Muscle of arm (tissue), 12 donors: ENCODE results near the gene EHD3. TPM values are rescaled to one million over a fixed set of nuclear protein-coding genes. Genes with fewer than 3 reads are reported as not detected.

Source experiments
- DNase-seq: peaks from one replicate; pipeline ENCODE4 v3.0.0-alpha.2; 2013
- polyA plus RNA-seq, 12 donors: library from polyadenylated mRNA; unstranded; fragments of 120-200 nt; gene quantifications; one replicate each; pipeline ENCODE4 v1.2.1, GENCODE V29; 2013; ENCODE audit not compliant: insufficient read length in 12 of 12

Gene EHD3
- polyA plus RNA-seq, 12 donors: 3.4 to 5.1 (median 4.2) TPM; not detected in 1

DNA sequence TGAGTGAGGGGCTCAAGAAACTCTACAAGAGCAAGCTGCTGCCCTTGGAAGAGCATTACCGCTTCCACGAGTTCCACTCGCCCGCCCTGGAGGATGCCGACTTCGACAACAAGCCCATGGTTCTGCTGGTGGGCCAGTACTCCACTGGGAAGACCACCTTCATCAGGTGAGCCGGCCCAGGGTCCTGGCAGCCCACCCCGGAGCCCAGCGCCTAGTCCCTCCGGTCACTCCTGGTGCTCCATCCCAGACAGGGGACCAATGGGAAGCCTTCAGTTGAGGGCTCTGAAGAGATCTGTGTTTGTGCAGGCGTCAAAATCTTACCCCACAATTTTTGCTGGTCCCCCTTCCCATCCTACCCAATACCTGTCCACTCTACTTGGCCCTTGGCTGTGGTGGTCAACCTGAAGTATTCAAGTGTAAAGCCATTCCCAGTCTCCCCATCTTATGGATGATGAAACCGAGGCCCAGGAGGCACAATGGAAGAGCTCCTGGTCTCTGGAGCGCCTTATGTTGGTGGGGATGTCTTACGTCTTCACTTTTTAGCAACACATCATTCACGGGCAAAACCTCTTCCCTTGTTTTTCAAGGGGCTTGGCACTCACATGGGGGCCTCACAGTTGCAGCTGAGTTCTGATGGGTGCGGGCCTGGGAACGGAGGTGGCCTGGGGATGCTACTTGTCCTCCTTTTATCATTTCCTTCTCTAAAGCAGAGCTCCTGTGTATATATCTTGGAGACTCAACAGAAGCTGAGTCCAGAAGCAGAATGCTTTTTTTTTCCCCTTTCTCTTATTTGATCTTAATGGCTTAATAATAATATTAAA is 941 bp downstream of the EHD3 start:
- DNase-seq: no peak

DNA sequence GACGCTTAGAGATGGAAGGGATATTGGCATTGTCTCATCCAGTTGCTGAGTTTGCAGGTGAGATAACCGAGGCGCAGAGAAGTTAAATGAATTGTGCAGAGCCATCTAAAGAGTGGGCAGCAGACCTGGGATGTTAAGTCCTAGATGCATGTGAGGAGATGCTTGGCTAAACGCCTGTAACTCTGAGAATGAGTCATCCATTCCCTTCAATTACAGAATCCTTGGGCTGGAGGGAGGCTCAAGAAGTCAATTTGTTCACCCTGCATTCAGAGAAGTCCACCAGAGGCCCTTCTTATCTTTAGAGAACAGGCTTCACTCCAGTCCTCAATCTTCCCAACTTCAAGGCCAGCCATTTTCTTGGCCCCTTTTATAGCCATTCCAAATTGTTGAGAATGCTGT is 1.6 kb downstream of the EHD3 start:
- peak; percentile 31 for DNase-seq

DNA sequence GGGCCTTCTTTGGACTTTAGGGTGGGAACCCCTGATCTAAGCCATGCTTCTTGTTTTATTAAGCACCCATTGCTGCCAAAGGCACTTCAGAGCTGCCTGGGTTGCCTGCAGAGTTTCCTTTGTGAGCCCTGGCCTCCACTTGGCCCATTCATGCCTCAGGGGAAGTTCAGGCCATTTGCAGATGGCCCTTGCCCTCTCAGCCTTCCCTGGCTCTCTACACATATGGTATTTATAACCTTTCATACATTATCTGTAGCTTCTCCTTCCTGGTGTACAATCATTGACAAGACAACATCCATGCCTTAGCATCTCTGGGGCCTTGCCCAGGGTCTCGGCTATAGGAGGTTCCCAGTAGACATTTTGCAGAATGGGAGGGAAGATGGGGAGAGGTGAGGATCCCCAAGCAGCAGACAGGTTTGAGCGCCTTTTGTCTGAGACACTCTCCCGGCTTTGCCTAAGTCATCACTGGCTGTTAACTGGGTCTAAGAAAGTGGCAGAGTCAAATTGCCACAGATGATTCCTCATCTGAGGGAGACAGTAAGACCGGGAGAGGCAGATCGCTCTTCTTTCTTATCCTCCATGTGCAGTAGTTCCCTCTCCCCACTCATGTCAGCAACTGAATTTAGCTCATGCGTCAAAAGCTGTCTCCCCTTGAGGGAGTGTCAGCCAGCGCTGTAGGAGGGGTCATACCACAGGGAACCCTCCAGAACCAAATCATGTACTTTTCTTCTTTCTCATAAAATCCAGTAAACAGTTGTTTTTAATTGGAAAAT is 2.7 kb downstream of the EHD3 start:
- DNase-seq: no peak

DNA sequence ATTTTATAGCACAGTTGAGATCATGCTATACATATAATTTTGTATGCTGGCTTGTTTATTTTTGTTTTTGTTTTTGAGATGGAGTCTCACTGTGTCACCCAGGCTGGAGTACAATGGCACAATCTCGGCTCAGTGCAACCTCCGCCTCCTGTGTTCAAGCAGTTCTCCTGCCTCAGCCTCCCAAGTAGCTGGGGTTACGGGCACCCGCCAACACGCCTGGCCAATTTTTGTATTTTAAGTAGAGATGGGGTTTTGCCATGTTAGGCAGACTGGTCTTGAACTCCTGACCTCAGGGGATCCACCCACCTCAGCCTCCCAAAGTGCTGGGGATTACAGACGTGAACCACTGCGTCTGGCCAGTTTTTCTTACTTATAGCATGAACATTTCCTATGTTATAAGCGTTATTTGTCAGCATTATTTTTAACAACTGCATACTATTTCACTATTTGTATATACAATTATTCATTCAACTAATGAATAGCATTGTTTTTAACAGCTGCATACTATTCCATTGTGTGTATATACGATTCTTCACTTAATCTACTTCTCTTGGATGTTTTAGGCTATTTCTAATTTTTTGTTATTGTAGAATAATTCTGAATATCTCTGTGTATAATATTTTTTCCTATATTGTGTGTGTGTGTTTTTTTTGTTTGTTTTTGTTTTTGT is 3.5 kb downstream of the EHD3 start:
- no peak for DNase-seq

DNA sequence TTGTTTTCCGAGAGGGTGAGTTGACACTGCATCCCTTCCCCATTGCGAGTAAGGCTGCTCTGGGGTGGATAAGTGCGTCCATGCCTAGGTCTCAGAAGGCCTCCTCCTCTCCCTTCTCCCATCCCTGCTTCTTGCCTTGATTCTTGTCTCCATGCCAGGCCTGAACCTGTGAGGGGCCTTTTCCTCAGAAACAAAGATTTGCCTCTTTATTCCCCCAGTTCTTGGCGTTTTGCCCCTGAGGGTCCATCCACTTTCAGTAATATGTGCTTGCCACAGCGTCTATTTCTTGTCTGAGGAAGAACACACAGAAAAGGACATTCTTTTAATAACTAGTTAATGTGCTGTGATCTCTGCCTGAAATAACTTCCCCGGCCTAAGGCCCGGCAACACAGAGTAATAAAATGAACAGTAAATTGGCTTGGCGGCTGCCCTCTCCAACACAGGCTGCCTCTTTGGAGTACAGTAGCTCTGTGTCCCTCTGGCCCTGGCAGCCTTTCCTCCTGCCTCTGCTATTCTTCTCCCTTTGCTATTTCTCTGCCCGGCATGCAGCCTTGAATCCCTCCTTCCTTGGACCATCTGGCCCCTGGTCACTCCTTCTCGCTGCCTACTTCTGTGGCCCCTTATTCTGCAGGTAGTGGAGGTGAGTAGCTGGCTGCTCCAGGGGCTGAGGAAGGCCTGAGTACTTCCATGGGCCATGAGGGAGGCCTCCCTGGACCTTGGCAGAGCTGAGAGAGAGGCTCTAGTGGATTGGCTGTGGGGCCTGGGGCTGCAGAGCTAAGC is 4.4 kb downstream of the EHD3 start:
- DNase-seq: no peak

DNA sequence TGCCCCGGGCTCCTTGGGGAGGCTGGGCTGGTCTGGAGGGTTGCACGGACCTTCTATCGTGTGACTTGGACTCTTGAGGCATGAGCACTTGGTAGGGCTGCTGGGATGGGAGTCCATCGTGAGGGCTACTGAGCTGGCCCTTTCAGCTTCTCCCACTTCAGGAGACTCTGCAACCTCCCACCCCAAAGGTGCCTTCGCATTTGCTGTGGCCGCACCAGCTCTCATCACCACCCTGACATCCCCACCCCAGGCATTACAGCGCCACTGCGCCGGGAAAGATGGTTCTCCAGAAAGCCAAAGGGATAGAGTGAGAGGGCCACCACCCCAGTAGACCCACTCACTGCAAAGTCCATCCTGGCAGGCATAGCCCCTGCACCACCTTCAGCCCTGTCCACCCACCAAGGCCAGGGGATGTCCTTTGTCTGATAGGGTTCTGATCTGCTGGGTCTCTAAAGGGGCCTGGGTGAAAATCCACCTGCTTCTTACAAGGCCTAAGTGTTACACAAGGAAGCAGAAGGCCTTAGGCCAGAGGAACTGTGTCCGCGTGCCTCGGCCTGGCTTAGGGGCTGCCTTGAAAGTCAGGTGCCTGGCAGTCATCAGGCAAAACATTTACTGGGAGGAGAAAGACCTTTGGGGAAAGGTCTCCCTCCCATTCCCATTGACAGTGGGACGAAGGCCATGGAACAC is 5.1 kb downstream of the EHD3 start:
- no peak for DNase-seq

DNA sequence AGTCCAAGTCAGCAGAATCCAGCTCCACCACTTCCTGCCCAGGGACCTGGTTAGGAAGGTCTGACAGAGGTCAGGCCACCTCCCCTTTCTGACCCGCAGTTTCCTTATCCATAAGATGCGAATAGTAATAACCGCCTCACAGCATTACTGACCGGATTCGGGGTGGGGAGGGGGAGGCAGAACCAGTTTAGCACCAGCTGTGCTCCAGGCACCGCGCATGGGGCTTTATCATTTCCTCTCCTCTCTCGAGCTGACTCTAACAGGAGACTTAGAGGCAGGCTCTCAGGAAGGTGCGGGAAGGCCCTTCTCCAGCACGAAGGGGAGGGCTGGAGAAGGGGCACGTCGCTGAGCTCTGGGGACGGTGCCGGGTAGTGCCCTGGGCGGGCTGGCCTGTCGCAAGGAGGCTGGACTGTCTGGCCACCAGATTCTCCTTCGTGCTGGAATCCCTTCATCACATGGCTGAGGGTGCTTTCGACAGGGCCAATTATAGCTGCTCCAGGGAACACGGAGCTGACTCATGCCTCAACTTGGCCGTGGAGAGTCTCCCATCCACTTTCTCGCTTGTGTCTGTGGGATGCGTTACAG is 5.7 kb downstream of the EHD3 start:
- peak; percentile 37 for DNase-seq

DNA sequence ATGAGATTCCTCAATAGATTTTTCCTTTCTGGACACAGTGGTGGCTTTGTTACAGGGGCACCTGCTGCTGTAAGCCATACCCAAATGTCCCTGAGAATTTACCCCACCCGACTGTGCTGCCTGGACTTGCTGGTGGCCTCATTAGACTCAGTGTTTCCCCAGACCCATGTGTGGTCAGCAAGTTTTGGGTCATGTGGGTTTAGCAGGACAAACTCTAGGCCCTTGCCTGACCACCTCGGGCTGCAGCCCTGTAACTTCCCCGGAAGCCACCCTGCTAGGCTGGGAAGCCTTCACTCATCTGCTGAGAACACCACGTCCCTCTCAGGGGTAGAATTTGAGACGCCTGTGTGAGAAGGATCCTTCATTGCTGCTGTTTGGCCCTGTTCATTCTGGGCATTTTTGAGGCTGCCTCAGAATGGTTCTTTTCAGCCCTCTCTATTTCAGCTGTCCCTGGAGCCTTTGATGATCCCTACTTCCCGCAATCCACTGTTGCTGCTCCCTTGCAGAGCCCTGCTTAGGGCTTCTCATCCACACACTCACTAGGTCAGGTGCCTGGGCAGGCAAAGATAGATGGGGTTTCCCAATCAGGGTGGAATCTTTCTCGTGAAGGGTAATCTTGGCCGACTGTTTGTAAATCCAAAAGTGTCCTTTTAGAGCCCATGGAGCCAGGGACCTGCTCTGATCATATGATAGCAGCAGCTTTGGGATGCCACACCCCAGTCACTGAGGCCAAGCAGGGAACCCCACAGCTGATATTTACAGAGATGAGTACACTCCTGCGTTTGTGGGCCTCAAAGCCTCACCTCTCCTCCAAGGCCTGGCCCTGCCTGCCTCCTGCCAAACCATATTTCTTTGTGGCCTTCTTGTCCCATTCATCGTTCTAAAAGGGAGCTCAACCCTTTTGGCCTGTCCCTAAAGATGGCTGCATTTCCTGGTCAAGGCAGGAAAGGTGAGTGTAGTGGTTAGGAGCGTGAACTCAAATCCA is 6.7 kb downstream of the EHD3 start:
- DNase-seq: no peak

DNA sequence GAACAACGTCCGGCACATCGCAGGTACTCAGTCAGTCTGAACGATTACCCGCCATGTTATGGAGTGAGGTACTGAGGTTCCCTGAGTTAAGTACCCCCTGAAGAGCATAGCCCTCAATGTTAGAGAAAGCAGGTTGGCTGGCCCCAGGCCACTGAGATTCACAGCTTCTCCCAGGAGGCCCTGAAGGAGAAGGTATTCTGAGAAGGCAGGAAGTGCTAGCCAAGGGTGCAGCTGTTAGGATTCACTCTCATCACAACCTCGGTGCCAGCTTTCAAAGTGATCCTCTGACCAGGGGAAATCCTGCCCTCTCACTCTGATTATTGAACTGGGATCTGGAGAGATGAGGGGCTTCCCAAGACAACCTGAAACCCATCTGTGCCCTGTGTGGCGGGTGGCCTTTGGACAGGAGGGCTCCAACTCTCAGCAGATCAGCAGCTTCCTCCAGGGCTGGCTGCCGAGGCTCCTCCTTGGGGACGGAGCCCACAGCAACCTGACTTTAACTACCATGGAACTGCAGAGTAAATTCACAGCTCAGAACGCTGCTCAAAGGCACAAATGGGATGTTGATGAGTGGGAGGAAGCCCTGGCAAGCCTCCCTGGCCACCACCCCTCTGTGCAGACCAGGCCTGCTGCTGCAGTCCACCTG is 7.8 kb downstream of the EHD3 start:
- no peak for DNase-seq

DNA sequence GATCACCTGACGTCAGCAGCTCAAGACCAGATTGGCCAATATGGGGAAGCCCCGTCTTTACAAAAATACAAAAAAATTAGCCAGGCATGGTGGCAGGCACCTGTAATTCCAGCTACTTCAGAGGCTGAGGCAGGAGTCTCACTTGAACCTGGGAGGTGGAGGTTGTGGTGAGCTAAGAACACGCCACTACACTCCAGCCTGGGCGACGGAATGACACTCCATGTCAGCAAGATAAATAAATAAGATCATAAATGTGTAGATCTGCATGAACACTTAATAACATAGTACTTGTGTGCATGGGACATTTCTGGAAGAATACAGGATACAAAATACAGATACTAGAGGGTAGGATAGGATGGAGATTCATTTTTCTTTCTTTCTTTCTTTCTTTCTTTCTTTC is 9.1 kb downstream of the EHD3 start:
- DNase-seq: no peak

DNA sequence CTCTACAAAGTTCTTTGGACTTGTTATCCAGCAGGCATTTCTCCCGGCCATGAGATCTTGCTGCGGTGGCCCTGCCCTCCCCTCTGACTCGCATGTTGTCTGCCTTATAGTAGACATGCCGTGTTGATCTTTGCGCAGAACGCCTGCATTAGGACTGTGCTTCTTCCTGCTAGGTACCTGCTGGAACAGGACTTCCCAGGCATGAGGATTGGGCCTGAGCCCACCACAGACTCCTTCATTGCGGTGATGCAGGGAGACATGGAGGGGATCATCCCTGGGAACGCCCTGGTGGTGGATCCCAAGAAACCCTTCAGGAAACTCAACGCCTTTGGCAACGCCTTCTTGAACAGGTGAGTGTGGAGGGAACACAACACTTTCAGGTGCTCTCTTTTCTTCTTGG is 10.1 kb downstream of the EHD3 start:
- no peak for DNase-seq

DNA sequence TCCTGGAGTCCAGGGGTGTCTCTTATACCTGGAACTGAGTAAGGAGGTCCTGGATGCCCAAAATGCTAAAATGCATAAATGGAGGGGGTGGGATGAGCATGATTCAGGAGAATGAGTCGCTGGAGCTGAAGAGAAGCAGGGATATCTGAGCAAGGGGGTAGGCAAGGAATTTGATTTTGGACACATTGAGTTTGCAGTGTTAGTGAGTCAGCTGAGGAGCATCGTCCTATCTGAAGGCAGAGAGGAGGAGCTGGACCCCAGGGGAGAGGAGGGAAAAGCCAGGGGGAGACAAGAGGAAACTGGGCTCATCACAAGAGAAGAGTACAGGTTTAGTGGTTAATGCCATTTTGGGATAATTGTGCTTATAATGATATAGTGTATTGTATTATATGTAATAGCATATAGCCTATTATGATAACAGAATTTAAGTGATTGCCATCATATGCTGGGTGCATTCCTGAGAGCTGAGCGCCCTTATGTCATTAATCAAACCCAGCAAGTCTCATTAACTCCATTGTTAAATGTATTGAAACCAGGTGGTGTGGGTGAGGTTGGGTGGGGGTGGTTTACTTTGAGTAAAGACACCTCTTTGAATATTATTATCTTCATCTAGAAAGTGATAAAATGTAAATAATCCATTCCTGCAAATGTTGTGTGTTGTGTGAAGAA is 12.4 kb downstream of the EHD3 start:
- no peak for DNase-seq

DNA sequence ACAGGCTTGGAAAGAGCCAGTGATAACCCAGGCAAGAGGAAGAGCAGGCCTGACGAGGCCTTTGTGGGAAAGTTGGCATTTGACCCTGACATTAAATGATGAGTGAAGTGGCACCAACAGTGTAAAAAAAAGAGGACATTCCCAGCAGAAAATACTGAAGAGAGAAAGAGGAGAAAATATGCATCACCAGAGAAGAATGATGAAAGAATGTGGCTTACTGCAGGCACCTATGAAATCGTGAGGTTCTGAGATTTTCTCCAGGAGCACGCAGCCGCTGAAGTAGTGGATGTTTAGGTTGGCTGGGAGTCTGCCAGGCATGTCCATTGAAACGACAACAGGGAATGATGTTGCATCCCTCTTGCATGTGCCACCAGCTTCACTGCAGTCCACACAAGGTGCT is 13.8 kb downstream of the EHD3 start:
- no peak for DNase-seq

DNA sequence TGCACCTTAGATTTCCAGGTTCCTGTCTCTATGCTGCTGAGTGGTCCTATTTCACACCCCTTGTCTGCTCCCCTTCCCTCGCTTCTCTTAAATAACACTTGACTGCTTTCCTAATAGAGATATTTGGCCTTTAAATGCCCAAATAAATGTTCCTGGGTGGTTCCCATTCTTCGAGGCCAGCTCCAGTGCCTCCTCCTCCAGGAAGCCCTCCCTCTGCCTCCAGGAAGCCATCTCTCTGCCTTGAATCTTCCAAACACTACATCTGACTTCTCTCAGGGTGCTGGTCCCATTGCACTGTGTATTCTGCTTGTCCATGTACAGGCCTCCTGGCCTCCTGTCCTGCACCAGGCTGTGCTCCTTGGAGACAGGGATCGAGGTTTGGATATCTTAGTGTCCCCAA is 14.2 kb downstream of the EHD3 start:
- no peak for DNase-seq

DNA sequence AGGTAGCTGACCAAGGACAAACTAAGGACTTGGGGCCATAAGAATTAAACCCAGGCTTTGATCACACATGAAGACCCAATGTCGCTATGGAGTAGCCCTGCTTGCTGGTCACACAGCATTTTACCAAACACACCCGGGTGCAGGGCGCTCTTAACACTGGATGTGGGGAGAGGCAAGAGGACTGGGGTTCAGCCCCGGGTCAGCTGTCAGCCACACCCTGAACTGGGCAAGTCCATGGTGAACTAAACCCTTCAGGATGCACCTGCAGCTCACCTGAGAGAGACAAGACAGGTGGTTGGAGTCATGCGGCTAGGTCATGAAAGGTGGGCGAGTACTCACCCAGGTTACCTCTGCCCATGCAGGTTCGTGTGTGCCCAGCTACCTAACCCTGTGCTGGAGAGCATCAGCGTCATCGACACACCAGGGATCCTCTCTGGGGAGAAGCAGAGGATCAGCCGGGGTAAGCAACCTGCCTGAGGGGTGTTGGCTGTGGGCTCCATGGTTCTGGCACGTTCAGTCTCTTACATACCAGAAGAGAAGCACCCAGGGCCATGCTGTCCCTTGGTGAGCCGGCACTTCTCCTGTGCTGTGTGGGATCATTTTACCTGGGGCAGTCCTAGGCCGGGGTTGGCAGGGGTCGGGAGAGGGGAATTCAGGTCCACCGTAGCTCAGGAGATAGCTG is 15.2 kb downstream of the EHD3 start:
- DNase-seq: no peak

DNA sequence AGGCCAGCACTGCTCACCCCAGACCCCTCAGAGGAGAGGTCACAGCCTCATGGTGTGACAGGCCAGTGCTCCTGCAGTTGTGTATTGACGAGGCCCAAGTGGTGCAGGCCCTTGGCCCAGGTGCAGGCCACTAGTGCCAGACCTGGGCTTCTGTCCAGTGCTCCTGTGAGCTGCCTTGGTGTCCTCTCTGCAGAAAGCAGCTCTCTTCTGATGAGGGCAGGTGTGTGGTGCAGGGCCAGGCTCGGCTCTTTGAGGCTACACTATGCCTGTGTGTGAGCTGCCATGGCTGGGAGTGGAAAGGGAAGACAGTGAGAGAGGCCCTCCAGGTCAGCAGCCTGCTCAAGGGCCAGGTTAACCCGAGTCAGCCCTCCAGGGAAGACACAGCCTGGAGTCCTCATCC is 17.1 kb downstream of the EHD3 start:
- DNase-seq: no peak

DNA sequence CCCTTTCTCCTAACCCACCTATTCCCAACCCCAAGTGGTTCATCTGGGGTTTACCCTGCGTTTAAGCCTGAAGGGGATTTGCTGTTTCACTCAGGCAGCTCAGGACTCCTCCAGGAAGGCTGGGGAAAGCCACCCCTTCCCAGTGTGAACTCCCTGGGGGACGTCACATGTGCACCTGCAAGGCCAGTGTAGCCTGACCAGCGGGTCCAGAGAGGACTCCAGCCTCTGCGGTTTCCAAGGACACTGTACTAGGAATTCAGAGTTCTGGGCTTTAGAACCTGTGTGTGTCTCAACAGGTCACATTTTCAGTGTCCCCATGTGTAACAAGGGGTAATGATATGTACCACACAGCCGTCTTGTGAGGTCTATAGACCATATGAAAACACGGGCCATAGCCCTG is 17.9 kb downstream of the EHD3 start:
- no peak for DNase-seq
